Neural cell (in vitro differentiated cells): ENCODE results near the gene MAD1L1. TPM values are rescaled to one million over a fixed set of nuclear protein-coding genes. Genes with fewer than 3 reads are reported as not detected.

Experiments used
- H2AFZ ChIP-seq: fragments of 200-600, 300-800 bp; sonication (generic), shearing (Covaris generic); 2 replicates; pipeline ENCODE4 v1.6.0; 2014; ENCODE audit warnings: low read depth, mild to moderate bottlenecking, antibody characterized with exemption, low read length, moderate library complexity
- H3F3A ChIP-seq: fragments of 200-600 bp; shearing (Covaris generic); 2 replicates; pipeline ENCODE4 v1.6.1; 2016; ENCODE audit warnings: mild to moderate bottlenecking, moderate library complexity, mixed read lengths, antibody characterized with exemption, low read length; ENCODE audit not compliant: insufficient read depth, poor library complexity, severe bottlenecking
- H3K27ac ChIP-seq: fragments of 200-600, 300-800 bp; sonication (generic), shearing (Covaris generic); 2 replicates; pipeline ENCODE4 v1.5.1; 2014; ENCODE audit warnings: mild to moderate bottlenecking, low read length, moderate library complexity
- H3K27me3 ChIP-seq: fragments of 300-800, 200-600 bp; sonication (generic), shearing (Covaris generic); 2 replicates; pipeline ENCODE4 v1.6.0; 2014; ENCODE audit warnings: mild to moderate bottlenecking, low read depth, low read length, moderate library complexity; ENCODE audit not compliant: insufficient read depth
- H3K36me3 ChIP-seq: fragments of 300-800, 200-600 bp; sonication (generic), shearing (Covaris generic); 2 replicates; pipeline ENCODE4 v1.5.1; 2014; ENCODE audit warnings: mild to moderate bottlenecking, antibody characterized with exemption, low read length, moderate library complexity; ENCODE audit not compliant: insufficient read depth
- H3K4me2 ChIP-seq: fragments of 300-800, 200-600 bp; sonication (generic), shearing (Covaris generic); 2 replicates; pipeline ENCODE4 v1.6.0; 2014; ENCODE audit warnings: mild to moderate bottlenecking, low read length
- H3K4me3 ChIP-seq: fragments of 300-800, 200-600 bp; sonication (generic), shearing (Covaris generic); 2 replicates; pipeline ENCODE4 v1.5.1; 2014; ENCODE audit warnings: mild to moderate bottlenecking, low read length, moderate library complexity
- H3K79me2 ChIP-seq: fragments of 200-600 bp; shearing (Covaris generic); replicated peaks from 2 replicates; pipeline ENCODE4 v1.6.0; 2014; ENCODE audit warnings: mild to moderate bottlenecking, low read length, moderate library complexity; ENCODE audit not compliant: insufficient read depth
- H3K9ac ChIP-seq: fragments of 300-800, 200-600 bp; sonication (generic), shearing (Covaris generic); 2 replicates; pipeline ENCODE4 v1.6.1; 2016; ENCODE audit warnings: mild to moderate bottlenecking, low read length, mixed read lengths
- H3K9me2 ChIP-seq: fragments of 200-600 bp; shearing (Covaris generic); 2 replicates; pipeline ENCODE4 v1.6.1; 2016; ENCODE audit warnings: mild to moderate bottlenecking, low read length, mixed read lengths; ENCODE audit not compliant: insufficient read depth
- H3K9me3 ChIP-seq: fragments of 200-600, 300-800 bp; sonication (generic), shearing (Covaris generic); 2 replicates; pipeline ENCODE4 v1.6.1; 2016; ENCODE audit warnings: mild to moderate bottlenecking, mixed run types, low read length, moderate library complexity, mixed read lengths
- H4K20me1 ChIP-seq: fragments of 200-600 bp; shearing (Covaris generic); 2 replicates; pipeline ENCODE4 v1.6.1; 2016; ENCODE audit warnings: mild to moderate bottlenecking, mixed run types; ENCODE audit not compliant: insufficient read depth
- EP300 ChIP-seq: fragments of 450-650 bp; conservative IDR thresholded peaks from 2 replicates; pipeline ENCODE4 v1.6.1; 2014; ENCODE audit warnings: antibody characterized with exemption, mild to moderate bottlenecking, moderate library complexity; ENCODE audit not compliant: poor library complexity, severe bottlenecking
- EZH2 ChIP-seq: fragments of 200-600, 300-800 bp; shearing (Covaris generic), sonication (generic); IDR thresholded peaks from 2 replicates; pipeline ENCODE4 v1.6.1; 2014; ENCODE audit warnings: antibody characterized with exemption, low read length, borderline replicate concordance, mild to moderate bottlenecking; ENCODE audit not compliant: insufficient read depth, poor library complexity, severe bottlenecking
- MXI1 ChIP-seq: fragments of 450-650 bp; conservative IDR thresholded peaks from 2 replicates; pipeline ENCODE4 v1.6.1; 2014; ENCODE audit warnings: antibody characterized with exemption, mild to moderate bottlenecking; ENCODE audit not compliant: poor library complexity, severe bottlenecking
- POLR2AphosphoS5 ChIP-seq: IDR thresholded peaks from 2 replicates; pipeline ENCODE4 v1.6.1; 2012
- RAD21 ChIP-seq: fragments of 450-650 bp; conservative IDR thresholded peaks from 2 replicates; pipeline ENCODE4 v1.6.1; 2014; ENCODE audit warnings: antibody characterized with exemption, mild to moderate bottlenecking, moderate library complexity
- SMC3 ChIP-seq: fragments of 450-650 bp; conservative IDR thresholded peaks from 2 replicates; pipeline ENCODE4 v1.6.1; 2014; ENCODE audit warnings: antibody characterized with exemption, mild to moderate bottlenecking, moderate library complexity; ENCODE audit not compliant: poor library complexity
- TAF1 ChIP-seq: IDR thresholded peaks from 2 replicates; pipeline ENCODE4 v1.6.1; 2012; ENCODE audit warnings: low read depth
- polyA plus RNA-seq: library from polyadenylated mRNA; depleted of rRNA; stranded (reverse); fragments of >200 nt; gene quantifications from 2 replicates; pipeline ENCODE4 v1.2.3, GENCODE V29; 2014
- TF ChIP-seq, protein P1 (sequence below): IDR thresholded peaks from 2 replicates; pipeline ENCODE4 v1.6.1; 2012; ENCODE audit warnings: borderline replicate concordance
- TF ChIP-seq, protein P2 (sequence below): fragments of 450-650 bp; IDR thresholded peaks from 2 replicates; pipeline ENCODE4 v1.5.1; 2014; ENCODE audit warnings: antibody characterized with exemption, mild to moderate bottlenecking, moderate library complexity; ENCODE audit not compliant: poor library complexity, severe bottlenecking

The MAD1L1 gene
- polyA plus RNA-seq, 1 donor from 2014 or later: 31.4 TPM

DNA sequence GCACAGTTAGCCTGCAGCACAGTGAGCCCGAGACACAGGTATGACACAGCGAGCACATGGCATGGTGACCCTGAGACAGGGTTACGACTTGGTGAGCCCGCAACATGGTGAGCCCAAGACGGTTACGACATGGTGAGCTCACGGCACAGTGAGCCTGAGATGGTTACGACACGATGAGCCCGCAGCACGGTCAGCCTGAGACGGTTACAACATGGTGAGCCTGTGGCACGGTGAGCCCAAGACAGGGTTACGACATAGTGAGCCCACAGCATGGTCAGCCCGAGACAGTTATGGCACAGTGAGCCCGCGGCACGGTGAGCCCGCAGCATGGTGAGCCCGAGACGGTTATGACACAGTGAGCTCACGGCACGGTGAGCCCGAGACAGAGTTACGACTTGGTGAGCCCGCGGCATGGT, 156.1 kb downstream of the MAD1L1 start:
- H3K27ac ChIP-seq: no peak overlapping the region
- H3K4me2 ChIP-seq: no peak overlapping the region
- TF ChIP-seq, protein P1, sequence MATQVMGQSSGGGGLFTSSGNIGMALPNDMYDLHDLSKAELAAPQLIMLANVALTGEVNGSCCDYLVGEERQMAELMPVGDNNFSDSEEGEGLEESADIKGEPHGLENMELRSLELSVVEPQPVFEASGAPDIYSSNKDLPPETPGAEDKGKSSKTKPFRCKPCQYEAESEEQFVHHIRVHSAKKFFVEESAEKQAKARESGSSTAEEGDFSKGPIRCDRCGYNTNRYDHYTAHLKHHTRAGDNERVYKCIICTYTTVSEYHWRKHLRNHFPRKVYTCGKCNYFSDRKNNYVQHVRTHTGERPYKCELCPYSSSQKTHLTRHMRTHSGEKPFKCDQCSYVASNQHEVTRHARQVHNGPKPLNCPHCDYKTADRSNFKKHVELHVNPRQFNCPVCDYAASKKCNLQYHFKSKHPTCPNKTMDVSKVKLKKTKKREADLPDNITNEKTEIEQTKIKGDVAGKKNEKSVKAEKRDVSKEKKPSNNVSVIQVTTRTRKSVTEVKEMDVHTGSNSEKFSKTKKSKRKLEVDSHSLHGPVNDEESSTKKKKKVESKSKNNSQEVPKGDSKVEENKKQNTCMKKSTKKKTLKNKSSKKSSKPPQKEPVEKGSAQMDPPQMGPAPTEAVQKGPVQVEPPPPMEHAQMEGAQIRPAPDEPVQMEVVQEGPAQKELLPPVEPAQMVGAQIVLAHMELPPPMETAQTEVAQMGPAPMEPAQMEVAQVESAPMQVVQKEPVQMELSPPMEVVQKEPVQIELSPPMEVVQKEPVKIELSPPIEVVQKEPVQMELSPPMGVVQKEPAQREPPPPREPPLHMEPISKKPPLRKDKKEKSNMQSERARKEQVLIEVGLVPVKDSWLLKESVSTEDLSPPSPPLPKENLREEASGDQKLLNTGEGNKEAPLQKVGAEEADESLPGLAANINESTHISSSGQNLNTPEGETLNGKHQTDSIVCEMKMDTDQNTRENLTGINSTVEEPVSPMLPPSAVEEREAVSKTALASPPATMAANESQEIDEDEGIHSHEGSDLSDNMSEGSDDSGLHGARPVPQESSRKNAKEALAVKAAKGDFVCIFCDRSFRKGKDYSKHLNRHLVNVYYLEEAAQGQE: no peak
- TF ChIP-seq EZH2: no peak
- no peaks in the 10 kb centered on the region for H3K79me2 ChIP-seq
- H3K9ac ChIP-seq: no peak overlapping the region
- no peaks in the 10 kb centered on the region for H3K27me3 ChIP-seq
- no peak overlapping the region for H2AFZ ChIP-seq
- no peaks in the 10 kb centered on the region for H3K9me2 ChIP-seq
- no peaks in the 10 kb centered on the region for H3K36me3 ChIP-seq
- no peaks in the 10 kb centered on the region for H3F3A ChIP-seq
- H3K4me3 ChIP-seq: no peak overlapping the region
- H4K20me1 ChIP-seq: no peaks in the 10 kb centered on the region
- no peaks in the 10 kb centered on the region for H3K9me3 ChIP-seq

DNA sequence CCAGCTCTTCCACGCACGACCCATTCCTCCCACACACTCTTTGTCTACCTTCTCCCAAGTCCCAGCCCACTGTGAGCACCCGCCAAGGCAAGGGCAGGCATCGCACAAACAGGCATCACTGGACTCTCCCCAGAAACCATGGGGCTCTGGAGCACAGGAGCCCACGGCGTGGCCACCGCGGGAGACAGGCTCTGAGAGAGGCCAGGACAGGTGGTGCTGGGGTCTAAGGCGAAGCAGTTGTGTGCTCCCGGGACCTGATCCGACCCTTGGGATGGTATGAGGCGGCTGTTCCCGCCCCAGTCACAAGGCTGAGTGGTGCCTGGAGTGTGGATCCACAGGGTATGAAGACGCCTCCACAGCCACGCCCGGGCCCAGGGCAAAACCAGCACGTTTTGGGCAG, 156.9 kb downstream of the MAD1L1 start:
- H3K9ac ChIP-seq: no peak overlapping the region
- H3K27me3 ChIP-seq: no peaks in the 10 kb centered on the region
- H3K36me3 ChIP-seq: no peaks in the 10 kb centered on the region
- no peak overlapping the region for H2AFZ ChIP-seq
- no peaks in the 10 kb centered on the region for H3F3A ChIP-seq
- no peaks in the 10 kb centered on the region for H3K79me2 ChIP-seq
- H3K4me2 ChIP-seq: no peak overlapping the region
- TF ChIP-seq, protein P1: no peak
- TF ChIP-seq, protein P2, sequence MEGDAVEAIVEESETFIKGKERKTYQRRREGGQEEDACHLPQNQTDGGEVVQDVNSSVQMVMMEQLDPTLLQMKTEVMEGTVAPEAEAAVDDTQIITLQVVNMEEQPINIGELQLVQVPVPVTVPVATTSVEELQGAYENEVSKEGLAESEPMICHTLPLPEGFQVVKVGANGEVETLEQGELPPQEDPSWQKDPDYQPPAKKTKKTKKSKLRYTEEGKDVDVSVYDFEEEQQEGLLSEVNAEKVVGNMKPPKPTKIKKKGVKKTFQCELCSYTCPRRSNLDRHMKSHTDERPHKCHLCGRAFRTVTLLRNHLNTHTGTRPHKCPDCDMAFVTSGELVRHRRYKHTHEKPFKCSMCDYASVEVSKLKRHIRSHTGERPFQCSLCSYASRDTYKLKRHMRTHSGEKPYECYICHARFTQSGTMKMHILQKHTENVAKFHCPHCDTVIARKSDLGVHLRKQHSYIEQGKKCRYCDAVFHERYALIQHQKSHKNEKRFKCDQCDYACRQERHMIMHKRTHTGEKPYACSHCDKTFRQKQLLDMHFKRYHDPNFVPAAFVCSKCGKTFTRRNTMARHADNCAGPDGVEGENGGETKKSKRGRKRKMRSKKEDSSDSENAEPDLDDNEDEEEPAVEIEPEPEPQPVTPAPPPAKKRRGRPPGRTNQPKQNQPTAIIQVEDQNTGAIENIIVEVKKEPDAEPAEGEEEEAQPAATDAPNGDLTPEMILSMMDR: no peak
- TF ChIP-seq SMC3: no peak
- no peak for TF ChIP-seq TAF1
- no peak for TF ChIP-seq RAD21
- TF ChIP-seq MXI1: no peak
- no peak for TF ChIP-seq POLR2AphosphoS5
- no peak for TF ChIP-seq EP300
- no peak for TF ChIP-seq EZH2
- no peak overlapping the region for H3K27ac ChIP-seq
- H4K20me1 ChIP-seq: no peaks in the 10 kb centered on the region
- no peak overlapping the region for H3K4me3 ChIP-seq
- H3K9me3 ChIP-seq: no peaks in the 10 kb centered on the region
- no peaks in the 10 kb centered on the region for H3K9me2 ChIP-seq
